Measurements from ENCODE around the gene NR1H4.

NR1H4 gene

GRCh38 chr12:100573292-100574186 lies 99.9 kb downstream of the NR1H4 start, which contains the start of gene GAS2L3:
Gene GAS2L3 (plus strand): TSS chr12:100573684. CDS start chr12:100594905, 21,221 bp downstream.
- peak; percentile 96 for DNase-seq

DNA sequence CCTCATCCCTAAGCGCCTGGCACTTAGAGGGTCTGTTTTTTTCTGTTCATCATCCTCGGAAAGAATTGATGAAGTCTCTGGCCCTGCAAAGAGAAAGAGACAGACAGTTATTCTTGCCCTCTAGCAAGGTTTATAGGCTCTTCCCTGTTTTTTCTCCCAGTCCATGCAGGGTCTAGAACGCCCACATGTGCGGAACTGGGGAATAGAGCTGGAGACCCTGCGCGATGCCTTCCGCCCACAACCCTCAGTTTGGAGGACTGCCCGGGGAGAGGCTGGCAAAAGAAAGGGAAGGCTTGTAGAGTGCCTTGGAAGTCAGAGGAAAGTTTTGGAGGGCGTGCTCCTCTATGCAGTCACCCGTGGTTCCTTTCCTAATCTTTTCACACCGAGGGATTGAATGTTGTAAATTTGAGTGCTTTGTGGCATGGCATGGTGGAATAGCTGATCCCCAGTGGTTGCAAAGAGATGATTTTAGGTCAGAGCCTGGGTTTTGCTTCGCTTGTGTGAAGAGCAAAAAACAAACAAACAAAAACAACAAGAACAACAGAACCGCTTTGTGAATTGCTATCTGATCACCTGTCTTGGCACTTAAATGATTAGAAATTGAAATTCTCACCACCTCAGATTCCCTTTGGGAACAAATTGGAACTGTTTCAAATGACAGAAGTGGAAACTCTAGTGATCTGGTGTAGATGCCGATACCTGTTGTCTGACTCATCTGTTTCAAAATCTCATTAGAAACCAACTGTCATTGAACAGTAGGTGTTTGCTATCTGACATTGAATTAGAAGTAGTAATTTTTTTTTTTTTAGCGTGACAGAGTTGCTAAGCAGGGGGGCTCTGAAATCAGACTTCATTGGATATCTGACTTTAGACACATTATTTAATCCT lies 100.8 kb downstream of the NR1H4 start:
- peak; percentile 31 for DNase-seq

- peak; percentile 91 for DNase-seq
Observed at GRCh38 chr12:100576331-100577036, 102.8 kb downstream of the NR1H4 start.

GRCh38 chr12:100578923-100579322 lies 105.3 kb downstream of the NR1H4 start:
- DNase-seq = no peak

DNA sequence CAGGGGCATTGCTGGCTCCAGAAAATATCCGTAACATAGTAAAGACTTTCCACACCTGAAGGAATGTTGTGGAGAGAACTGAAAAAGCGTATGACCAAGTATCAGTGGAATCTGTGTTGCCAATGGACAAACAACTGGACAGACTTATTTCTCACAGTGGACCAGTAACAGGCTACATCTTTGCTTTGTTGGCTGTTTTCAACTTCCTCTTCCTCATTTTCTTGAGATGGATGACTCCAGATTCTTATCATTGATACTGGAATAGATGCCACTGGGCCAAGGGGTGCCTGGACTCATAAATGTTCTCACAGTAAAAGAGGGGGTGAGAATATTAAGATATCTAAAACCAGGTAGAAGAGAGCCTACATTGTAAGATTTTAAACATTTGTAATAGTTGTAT lies 106.2 kb downstream of the NR1H4 start:
- peak; percentile 46 for DNase-seq

- no peak for DNase-seq
Observed at GRCh38 chr12:100584256-100584655, 110.6 kb downstream of the NR1H4 start.

- DNase-seq = no peak
Observed at GRCh38 chr12:100591979-100592378, 118.3 kb downstream of the NR1H4 start.

- no peak for DNase-seq
Observed at GRCh38 chr12:100593490-100593889, 119.8 kb downstream of the NR1H4 start.

DNA sequence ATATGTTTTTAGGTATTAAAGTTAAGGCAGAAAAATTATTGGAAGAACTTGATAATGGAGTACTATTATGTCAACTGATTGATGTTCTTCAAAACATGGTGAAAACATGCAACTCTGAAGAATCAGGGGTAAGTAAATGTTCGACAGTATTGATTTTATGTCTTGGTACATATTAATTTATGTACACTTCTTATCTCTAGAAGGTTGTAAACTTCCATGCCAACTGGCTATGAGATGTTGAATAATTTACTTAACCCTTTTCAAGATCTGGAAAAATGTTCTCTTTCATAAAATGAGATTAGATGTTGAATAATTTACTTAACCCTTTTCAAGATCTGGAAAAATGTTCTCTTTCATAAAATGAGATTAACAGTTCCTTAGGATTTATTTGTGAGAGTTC lies 128.0 kb downstream of the NR1H4 start:
- DNase-seq = no peak

GRCh38 chr12:100602997-100603396 lies 129.3 kb downstream of the NR1H4 start:
- DNase-seq = peak; percentile 19

DNA sequence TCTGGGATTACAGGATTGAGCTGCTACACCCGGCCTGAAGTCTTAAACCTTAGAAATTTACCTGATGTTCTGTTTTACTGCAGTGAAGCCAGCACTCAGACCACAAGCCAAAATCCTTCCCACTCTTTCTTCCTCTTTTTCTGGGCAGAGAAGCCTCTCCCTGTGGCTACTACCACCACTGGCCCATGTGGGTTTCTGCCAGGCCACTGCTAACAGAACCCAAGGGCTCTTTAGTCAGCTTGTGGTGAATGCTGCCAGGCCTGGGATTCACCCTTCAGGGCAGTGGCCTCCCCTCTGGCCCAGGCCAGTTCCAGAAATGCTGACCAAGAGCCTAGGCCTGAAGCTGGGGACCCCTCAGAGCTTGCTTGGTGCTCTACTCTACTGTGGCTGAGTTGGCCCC lies 135.1 kb downstream of the NR1H4 start:
- DNase-seq = peak; percentile 61

DNA sequence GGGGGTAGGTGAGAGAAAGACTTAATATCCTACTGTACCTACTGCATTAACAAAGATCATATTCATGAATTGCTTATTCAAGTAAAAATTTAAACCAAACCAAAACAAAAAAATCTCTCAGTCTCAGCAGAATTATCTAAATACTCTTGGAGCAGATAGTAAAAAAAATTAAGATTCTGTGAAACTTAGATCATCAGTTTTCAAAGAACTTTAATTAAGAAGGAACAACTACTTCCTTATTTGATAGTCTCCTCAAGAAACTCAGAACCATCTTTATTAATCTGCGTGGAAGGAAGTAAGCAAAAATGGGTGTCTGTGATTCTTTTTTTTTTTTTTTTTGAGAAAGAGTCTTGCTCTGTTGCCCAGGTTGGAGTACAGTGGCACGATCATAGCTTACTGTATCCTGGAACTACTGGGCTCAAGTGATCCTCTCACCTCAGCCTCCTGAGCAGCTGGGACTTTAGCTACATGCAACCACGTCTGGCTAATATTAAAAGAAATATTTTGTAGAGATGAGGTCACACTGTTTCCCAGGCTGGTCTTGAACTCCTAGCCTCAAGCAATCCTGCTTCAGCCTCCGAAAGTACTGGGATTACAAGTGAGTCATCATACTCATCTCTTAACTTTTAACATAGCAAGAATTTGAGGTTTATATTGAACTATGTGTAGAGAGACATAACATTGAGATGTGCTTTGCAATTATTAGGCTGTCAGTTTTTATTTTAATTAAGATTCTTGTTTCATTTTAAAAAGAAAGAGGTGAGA lies 137.2 kb downstream of the NR1H4 start:
- no peak for DNase-seq

DNA sequence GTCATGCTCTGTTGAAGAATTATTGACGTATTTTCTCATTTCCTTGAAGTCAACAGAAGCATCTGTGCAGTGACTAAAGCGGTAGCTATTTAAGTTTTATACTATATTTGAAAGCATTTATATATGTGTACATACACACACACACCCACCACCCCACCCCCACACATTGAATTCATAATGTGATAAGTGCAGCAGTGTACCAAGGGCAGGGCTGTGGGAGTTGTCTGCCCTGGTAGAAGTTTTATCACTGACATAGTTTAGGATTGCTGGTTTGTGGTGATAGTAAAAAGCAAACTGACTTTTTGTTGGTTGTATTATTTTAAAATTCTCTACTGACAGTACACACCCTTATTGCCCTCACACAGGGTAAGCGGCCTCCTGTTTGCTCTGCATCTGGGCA lies 138.9 kb downstream of the NR1H4 start:
- no peak for DNase-seq

Data from suppressor macrophage treated with lipopolysaccharide for 4 hours (primary cell).